GM18861 (cell line): ENCODE results near the gene SEC61A2.

Experiments used
- ATAC-seq: cut with Tn5 transposase; IDR thresholded peaks from one replicate; pipeline ENCODE4 v1.9.1; 2021; ENCODE audit not compliant: unreplicated experiment

Gene SEC61A2

DNA sequence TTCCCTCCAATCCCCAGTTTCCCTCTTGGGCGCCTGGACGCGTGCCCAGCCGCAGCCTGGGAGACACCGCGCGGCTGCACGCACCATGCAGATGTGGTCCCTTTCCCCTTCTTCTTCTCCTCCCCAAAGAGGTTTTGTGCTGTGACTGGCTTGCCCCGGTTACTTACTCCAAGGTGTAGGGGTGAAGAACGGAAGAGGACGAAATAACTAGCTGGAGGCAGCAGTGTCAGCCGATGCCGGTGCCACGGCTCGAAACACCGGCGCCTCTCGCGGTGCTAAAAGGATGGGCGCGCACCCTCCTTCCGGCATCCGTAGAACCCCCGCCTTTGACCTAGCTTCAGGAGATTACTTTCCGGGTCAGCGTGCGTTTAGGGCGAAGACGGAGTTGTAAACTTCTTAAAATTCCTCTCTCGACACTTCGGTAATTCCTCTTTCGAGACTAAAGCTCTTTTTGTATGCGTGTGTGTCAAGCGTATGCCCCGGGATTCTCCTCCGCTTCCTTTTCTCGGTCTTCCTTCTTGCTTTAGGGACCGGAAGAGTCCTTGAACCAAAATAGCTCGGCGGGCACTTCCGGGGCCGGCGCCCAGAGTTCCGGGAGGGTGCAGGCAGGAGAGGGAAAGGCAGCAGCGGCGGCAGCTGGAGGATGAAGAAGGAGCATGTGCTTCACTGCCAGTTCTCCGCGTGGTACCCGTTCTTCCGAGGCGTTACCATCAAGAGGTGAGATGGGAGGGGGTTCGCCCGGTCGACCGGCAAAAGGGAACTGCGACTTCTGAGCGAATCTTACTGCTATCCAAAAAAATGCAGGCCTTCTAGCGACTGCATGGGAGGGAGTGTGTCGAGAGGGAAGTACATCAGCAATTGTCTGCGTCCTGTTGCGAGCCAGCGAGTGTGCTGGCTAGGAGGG, 66.4 kb downstream of the SEC61A2 start, which contains the start of the genes CDC123 and NUDT5:
TSS of gene CDC123 (plus strand) at position 586 of the 904 bp plus-strand sequence. CDS start at position 644, 58 bp downstream.
TSS of gene NUDT5 (minus strand) at position 289 of the 904 bp plus-strand sequence. CDS start 9,600 bp downstream, outside the sequence.
- peak; percentile 79 for ATAC-seq

DNA sequence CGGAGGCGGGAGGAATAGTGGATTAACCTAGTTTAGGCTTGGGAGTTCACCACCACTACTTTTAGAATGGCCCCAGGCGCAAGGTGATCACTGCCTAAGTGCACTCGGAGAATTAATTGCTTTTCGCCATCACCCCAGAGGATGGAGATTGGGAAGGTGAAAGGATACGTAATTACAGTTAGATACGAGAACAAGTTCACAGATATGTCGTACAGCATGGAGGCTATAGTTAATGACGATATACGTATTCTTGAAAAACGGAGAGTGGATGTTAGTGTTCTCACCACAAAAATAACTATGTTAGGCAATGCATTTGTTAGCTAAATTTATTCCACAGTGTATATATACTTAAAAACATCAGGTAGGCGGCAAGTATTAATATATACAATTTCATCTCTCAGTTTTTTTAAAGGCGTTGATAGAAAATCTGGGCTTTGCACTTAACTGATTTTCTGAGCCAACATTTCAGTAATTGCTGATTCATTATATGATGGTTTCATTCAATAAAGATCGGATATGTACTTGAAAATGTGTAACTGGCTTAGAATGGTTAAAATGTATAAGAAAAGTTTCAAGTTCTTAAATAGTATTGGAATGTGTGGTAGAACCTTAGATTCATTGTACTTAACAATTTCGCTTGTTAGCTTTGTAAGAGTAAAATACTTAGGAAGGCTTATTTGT, 67.2 kb downstream of the SEC61A2 start:
- ATAC-seq: no peak

DNA sequence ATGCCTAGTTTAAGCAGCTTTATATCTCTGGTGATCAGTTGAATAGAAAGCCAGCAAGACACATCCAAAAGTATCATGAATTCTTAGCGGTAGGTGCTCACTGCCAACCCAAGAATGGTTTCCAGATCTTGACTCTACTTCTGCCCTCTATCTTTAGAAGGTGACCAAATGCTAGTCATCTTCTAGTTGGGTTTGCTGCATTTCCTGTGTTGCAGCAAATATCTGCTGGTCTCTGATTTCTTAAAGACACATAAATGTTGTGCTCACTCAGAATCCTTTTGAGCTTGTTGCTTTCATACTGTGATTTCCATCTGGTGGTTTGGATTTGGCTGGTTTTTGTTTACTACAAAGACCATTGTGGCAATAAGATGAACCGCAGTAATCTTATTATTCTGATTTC, 68.7 kb downstream of the SEC61A2 start:
- ATAC-seq: no peak

DNA sequence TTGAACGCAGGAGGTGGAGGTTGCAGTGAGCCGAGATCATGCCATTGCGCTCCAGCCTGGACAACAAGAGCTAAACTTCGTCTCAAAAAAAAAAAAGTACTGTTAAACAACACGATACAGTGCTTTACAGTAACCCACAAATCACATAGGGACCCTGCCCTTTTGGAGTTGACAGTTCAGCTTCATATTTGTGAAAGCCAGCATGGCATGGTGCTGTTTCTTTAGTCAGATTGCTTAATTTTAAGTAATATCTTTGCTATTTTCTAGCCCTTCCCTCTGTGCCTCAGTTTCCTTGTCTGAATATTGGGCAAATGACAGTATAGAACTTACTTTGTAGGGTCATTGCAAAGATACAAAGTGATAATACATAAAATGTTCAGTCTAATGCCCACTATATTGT, 71.4 kb downstream of the SEC61A2 start:
- ATAC-seq: no peak

DNA sequence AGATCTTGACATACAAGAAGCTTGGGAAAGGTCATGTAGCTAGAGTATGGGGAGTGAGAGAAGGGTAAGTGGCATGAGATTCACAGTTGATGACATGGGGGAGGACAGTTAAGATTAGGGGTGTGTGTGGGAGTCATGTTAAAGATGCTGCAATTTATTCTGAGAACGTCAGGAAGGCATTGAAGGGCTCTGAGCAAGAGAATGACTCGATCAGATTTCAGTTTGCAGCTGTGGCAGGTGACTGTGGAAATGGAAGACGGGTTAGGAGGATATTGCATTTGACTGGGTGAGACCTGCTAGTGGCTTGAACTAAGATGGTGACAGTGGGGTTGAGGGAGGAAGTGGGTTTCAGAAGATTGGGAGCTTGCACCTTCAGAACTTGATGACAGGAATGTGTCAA, 72.1 kb downstream of the SEC61A2 start:
- ATAC-seq: no peak

DNA sequence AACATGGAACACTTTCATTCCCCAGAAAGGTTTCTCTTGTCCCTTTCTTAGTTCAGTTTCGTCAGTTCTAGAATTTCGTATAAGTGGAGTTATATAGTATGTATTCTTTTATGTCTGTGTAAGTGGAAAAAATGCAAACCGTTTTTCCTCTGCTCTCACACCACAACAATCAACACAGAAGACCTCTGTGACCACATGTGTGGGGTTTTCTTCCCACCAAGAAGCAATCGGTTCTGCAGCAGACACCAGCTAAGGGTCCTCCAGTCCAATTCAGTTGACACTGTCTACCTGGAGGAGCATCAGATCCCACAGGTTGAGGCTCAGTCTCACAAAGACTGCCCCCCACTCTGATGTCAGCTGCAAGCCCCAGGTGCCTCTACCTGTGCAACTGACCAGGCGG, 72.7 kb downstream of the SEC61A2 start:
- no peak for ATAC-seq

DNA sequence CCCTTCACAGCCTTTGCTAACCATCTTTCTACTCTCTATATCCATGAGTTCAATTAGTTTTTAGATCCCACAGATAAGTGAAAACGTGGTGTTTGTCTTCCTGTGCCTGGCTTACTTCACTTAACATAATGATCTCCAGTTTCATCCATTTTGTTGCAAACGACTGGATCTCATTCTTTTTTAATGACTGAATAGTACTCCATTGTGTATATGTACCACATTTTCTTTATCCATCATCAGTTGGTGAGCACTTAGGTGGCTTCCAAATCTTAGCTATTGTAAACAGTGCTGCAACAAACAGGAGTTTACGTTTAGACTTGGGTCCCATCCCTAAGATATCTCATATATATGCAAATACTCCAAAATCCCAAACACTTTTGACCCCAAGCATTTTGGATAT, 75.6 kb downstream of the SEC61A2 start:
- no peak for ATAC-seq

DNA sequence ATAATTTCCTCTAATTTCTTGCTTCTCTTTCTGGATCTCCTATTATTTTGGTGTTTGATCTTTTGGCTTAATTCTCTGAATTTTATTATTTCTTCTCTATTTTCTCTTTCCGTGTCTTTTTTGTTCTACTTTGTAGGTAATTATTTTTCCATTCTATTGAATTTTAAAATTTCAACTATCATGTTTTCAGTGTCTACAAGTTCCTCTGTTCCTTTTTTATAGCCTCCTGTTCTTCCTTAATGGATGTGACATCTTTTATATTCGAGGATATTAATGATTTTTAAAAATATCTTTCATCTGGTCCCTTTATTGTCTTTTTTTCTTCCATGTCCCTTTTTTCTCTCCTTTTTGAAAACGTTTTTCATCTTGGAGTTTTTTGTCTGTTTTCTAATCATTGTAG, 77.6 kb downstream of the SEC61A2 start:
- no peak for ATAC-seq

DNA sequence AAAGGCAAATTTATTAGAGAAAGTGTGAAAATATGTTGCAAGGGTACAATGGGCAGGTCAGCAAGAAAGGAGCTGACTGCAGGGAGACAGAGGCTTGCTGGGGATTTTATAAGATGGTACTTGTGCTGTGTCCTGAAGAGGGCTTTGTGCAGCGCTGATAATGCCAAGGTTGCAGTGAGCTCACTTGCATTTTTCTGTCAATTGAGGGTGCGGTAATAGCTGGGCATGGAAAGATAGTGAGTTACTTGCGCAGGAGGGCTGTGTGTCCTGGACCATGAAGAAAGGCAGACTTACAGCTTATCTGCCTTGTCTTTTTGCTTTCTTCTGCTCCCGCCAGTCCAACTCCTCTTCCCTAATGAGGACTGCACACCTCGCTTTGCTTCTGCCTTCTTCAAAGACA, 79.0 kb downstream of the SEC61A2 start:
- ATAC-seq: no peak

DNA sequence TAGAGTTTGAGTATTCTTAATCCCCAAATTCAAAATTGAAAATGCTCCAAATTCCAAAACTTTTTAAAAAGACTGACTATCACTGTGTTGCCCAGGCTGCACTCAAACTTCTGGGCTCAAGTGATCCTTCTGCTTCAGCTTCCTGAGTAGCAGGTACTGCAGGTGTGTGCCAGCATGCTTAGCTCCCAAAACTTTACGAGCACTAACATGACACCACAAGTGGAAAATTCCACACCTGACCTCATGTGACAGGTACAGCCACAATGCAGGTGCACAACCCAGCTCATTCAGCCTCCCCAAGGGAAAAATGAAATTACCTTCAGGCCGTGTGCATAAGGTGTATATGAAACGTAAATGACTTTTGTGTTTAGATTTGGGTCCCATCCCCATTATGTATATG, 83.0 kb downstream of the SEC61A2 start:
- ATAC-seq: no peak

DNA sequence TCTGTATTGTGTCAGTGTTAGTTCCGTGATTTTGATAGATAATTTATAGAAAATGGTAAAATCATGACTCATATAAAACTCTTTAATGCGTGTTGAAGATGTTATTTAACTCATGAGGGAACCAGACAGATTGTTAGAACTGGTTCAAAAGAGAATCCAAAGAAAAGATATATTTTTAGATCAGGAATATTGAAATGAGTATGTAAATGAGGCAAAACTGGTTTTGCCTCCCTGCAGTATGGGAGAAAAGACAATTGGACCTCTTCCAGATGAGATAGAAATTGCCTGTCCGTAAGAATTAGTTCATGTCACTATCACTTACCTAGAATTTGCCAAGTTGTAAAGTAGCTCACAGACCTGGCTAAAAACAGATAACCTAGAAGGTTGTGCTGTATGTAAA, 84.1 kb downstream of the SEC61A2 start:
- no peak for ATAC-seq

DNA sequence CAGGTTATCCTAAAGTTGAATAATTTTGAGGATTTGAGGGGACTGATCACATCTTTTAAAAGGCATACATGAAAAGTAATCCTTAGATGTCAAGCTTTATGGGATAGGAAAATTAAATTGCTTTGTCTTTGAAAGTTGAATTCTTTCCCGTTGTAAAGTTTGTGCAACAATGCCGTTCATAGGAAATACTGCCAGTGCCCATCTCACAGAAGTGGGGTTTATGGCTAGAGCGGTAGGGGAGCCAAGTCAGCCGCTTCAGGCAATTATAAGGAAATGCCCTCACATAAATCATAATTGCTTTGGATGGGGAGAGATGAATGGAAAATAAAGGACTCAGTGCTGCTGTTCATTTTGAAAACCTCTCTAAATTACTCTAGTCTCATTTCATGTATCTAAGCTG, 84.6 kb downstream of the SEC61A2 start:
- no peak for ATAC-seq

DNA sequence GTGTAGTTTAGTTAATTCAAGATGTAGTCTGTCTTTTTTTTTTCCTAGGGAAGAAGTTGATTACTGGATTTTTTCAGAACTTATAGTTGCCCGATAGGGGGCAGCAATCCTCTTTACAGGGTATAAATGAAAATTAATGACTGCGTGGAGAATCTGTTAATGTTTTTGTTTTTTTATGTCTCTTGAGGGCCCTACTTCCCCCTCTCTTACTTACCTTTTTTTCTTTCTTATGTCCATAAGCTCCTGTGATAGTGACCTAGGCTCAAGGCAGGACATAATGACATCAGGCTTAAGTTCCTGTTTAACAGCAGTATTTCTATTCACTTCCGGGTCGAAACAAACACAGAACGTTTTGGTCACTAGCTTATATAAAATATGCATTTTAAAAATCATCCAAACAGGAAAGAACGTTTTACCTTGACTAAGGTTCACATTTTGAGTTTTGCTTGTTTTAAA, 85.3 kb downstream of the SEC61A2 start:
- no peak for ATAC-seq
